Spinal cord (tissue), 10 donors: ENCODE measurements around the gene MAP3K5. TPM values are rescaled to one million over a fixed set of nuclear protein-coding genes. Genes with fewer than 3 reads are reported as not detected.

ENCODE experiments used
- DNase-seq, 6 donors: peaks; one replicate each; pipeline versions ENCODE4 v3.0.0 to v3.0.0-alpha.2; 2013 to 2015; ENCODE audit warnings: low spot score in 6 of 6, low read depth in 4 of 6
- H3K27ac ChIP-seq: one replicate; pipeline ENCODE4 v1.5.1; 2013; ENCODE audit warnings: low read depth, low read length, control low read depth
- H3K27me3 ChIP-seq: one replicate; pipeline ENCODE4 v1.6.1; 2013; ENCODE audit warnings: low read length; ENCODE audit not compliant: control insufficient read depth, insufficient read depth
- H3K36me3 ChIP-seq: one replicate; pipeline ENCODE4 v1.6.1; 2013; ENCODE audit warnings: low read length; ENCODE audit not compliant: control insufficient read depth, insufficient read depth
- H3K4me1 ChIP-seq: one replicate; pipeline ENCODE4 v1.6.1; 2013; ENCODE audit warnings: low read length; ENCODE audit not compliant: control insufficient read depth, insufficient read depth
- H3K4me3 ChIP-seq: one replicate; pipeline ENCODE4 v1.5.1; 2013; ENCODE audit warnings: low read depth, low read length, control low read depth
- H3K9me3 ChIP-seq: one replicate; pipeline ENCODE4 v1.6.1; 2013; ENCODE audit warnings: low read length; ENCODE audit not compliant: control insufficient read depth, insufficient read depth
- WGBS: methylation state at CpG from one replicate; pipeline ENCODE4 v1.1.5; 2013; ENCODE audit warnings: missing lambda C conversion rate; ENCODE audit not compliant: insufficient coverage; 5-methylcytosine and 5-hydroxymethylcytosine counted together
- polyA plus RNA-seq, 2 donors: library from polyadenylated mRNA; unstranded; fragments of 120-200 nt; gene quantifications; one replicate each; pipeline ENCODE4 v1.2.1, GENCODE V29; 2013; ENCODE audit not compliant: insufficient read length in 2 of 2
- small RNA-seq: library from RNA; depleted of rRNA; stranded (forward); fragments of <200 nt; gene quantifications from one replicate; pipeline ENCODE3, GENCODE V24; 2014; ENCODE audit warnings: low replicate concordance
- total RNA-seq, 2 donors: library from RNA; depleted of rRNA in 1 of 2; stranded (reverse); fragments of 120-200 nt in 1 of 2; fragments of >200 nt in 1 of 2; gene quantifications; one replicate each; pipeline versions ENCODE4 v1.2.3 to v1.2.4, GENCODE V29; 2013 to 2014
- donor health status: healthy.

MAP3K5 gene
- total and polyA plus RNA-seq, 4 donors, result 8.5 to 26.9 (median 9.7) TPM

- Histone ChIP-seq H3K4me3 (no peak overlapping the region), H3K27me3 (no peaks in the 10 kb centered on the region), H3K9me3 (no peaks in the 10 kb centered on the region), H3K4me1 (no peaks in the 10 kb centered on the region), H3K27ac (no peak overlapping the region), H3K36me3 (no peaks in the 10 kb centered on the region)
- no CpG with 5 or more reads among the region's 3 CpGs for WGBS
- no peak for DNase-seq
These were observed 274.7 kb downstream of the MAP3K5 start for GRCh38 chr6:136517582-136517981.

- H3K27ac ChIP-seq, result no peak overlapping the region
- H3K27me3 ChIP-seq, result no peaks in the 10 kb centered on the region
- H3K9me3 ChIP-seq, result no peaks in the 10 kb centered on the region
- no peaks in the 10 kb centered on the region for H3K36me3 ChIP-seq
- DNase-seq, result no peak
- no peaks in the 10 kb centered on the region for H3K4me1 ChIP-seq
- no peak overlapping the region for H3K4me3 ChIP-seq
These were observed 275.3 kb downstream of the MAP3K5 start for GRCh38 chr6:136517002-136517401.

GRCh38 chr6:136514591-136514990, 277.7 kb downstream of the MAP3K5 start:
- WGBS, result 76% methylated on average over 3 of the region's 4 CpGs
- H3K27me3 ChIP-seq, result no peaks in the 10 kb centered on the region
- DNase-seq, result no peak
- H3K36me3 ChIP-seq, result no peaks in the 10 kb centered on the region
- no peaks in the 10 kb centered on the region for H3K9me3 ChIP-seq
- no peak overlapping the region for H3K27ac ChIP-seq
- no peak overlapping the region for H3K4me3 ChIP-seq
- no peaks in the 10 kb centered on the region for H3K4me1 ChIP-seq

GRCh38 chr6:136511926-136512325, 280.4 kb downstream of the MAP3K5 start:
- Histone ChIP-seq H3K27me3 (no peaks in the 10 kb centered on the region), H3K4me1 (no peaks in the 10 kb centered on the region), H3K27ac (no peak overlapping the region), H3K36me3 (no peaks in the 10 kb centered on the region), H3K9me3 (no peaks in the 10 kb centered on the region), H3K4me3 (no peak overlapping the region)
- DNase-seq, result no peak
- WGBS, result 90% methylated on average over 2 of the region's 3 CpGs

DNA sequence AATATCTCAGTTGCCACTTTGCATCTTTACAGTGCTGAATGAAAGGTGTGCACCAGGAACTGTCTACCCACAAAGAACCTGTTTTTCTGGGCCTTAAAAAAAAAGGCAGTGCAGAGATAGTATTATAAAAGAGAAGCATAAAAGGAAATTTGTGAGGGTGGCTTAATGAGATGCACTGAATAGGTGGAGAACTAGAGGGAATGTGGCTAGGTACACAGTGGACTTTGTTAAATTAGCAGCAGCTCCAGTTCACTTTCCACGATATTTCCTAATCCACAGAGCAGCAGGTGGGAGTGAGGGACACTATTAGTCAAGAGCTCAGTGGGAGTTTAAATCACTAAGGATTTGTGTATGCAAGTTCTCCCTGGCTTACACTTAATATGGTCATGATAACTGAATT, 280.9 kb downstream of the MAP3K5 start:
- Histone ChIP-seq H3K4me1 (no peaks in the 10 kb centered on the region), H3K36me3 (no peaks in the 10 kb centered on the region), H3K4me3 (no peak overlapping the region), H3K27ac (no peak overlapping the region), H3K27me3 (no peaks in the 10 kb centered on the region), H3K9me3 (no peaks in the 10 kb centered on the region)
- no CpG with 5 or more reads among the region's 1 CpG for WGBS
- DNase-seq, result no peak

DNA sequence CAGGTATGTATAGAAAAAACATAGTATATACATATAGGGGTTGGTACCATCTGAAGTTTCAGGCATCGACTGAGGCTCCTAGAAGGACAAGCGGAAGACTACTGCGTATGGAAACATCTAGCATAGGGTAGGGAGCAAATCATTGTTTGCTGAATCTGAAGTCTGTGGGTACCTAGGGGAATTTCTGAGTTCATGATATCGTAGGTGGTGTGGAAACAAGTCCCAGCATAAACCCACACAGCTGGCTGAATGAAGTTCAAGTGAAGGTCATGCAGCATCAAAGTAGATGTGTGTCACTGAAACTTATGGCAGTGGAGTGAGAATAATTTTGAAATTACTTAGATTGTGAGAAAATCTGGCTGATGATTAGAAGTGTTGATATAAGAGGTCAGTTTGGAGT, 281.5 kb downstream of the MAP3K5 start:
- Histone ChIP-seq H3K9me3 (no peaks in the 10 kb centered on the region), H3K4me1 (no peaks in the 10 kb centered on the region), H3K36me3 (no peaks in the 10 kb centered on the region), H3K4me3 (no peak overlapping the region), H3K27me3 (no peaks in the 10 kb centered on the region), H3K27ac (no peak overlapping the region)
- no peak for DNase-seq
- WGBS, result 72% methylated on average over 4 of the region's 4 CpGs

GRCh38 chr6:136510299-136510698, 282.0 kb downstream of the MAP3K5 start:
- Histone ChIP-seq H3K4me1 (no peaks in the 10 kb centered on the region), H3K27ac (no peak overlapping the region), H3K4me3 (no peak overlapping the region), H3K27me3 (no peaks in the 10 kb centered on the region), H3K36me3 (no peaks in the 10 kb centered on the region), H3K9me3 (no peaks in the 10 kb centered on the region)
- no peak for DNase-seq
- WGBS, result 97% methylated on average over 2 of the region's 5 CpGs

- Histone ChIP-seq H3K4me3 (no peak overlapping the region), H3K9me3 (no peaks in the 10 kb centered on the region), H3K27ac (no peak overlapping the region), H3K36me3 (no peaks in the 10 kb centered on the region), H3K27me3 (no peaks in the 10 kb centered on the region), H3K4me1 (no peaks in the 10 kb centered on the region)
- DNase-seq, result no peak
- WGBS, result no CpG with 5 or more reads among the region's 1 CpG
These were observed 283.4 kb downstream of the MAP3K5 start for GRCh38 chr6:136508725-136509392.

Small RNA genes within 50 kb of the gene (small RNA-seq; reads per million reads assigned to genes)
- not detected for gene RNA5SP219

Other genes with a start within 250 kb of the MAP3K5 start
- gene MAP7, start 242.1 kb downstream of the MAP3K5 start, total RNA-seq, result 10 to 100 TPM in 1 of 2 donors, 1 to 10 TPM in 1; 9.9 to 19.7 TPM
- 10 to 100 TPM; 13.4 to 14.3 TPM for gene MAP7, start 242.1 kb downstream of the MAP3K5 start, polyA plus RNA-seq
- gene PEX7, start 30.1 kb upstream of the MAP3K5 start, total RNA-seq, result 10 to 100 TPM in 1 of 2 donors, 1 to 10 TPM in 1; 8.3 to 10.4 TPM
- gene PEX7, start 30.1 kb upstream of the MAP3K5 start, polyA plus RNA-seq, result 1 to 10 TPM; 8.3 to 9.3 TPM
- gene SLC35D3, start 129.8 kb upstream of the MAP3K5 start, total RNA-seq, result under 1 TPM; 0.33 to 0.99 TPM
- under 1 TPM; 0.54 to 0.71 TPM for gene SLC35D3, start 129.8 kb upstream of the MAP3K5 start, polyA plus RNA-seq